Measurements from ENCODE around the gene MAGI3. TPM values are rescaled to one million over a fixed set of nuclear protein-coding genes. Genes with fewer than 3 reads are reported as not detected.

MAGI3 gene
- total and polyA plus RNA-seq, 2 donors (not counting 1 experiment from before 2014, with no cell fraction given) = 0.30 to 0.67 TPM

DNA sequence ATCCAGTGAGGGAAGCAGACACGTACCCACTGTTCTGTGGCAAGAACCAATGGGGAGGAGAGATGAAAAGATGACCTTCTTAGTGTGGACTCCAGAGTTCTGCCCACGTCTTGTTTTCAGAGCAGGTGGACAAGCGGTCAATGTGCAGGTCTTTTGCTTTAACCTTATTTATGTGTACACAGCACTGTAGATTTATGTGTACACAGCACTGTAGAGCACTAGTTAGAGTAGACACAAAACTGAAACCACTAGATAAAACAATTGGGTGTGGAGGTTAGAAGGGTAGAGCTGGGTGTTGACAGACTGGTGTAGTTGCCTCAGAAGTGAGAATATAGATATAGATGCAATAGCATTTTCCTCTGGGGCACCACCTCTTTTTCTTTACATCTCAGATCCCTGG lies 150.0 kb downstream of the MAGI3 start:
- Mint-ChIP-seq H3K4me1 (no peaks in the 10 kb centered on the region), H3K4me3 (no peak overlapping the region), H3K9me3 (ENCODE audit: insufficient read depth) (no peaks in the 10 kb centered on the region), H3K27ac (no peak overlapping the region), H3K27me3 (no peaks in the 10 kb centered on the region)
- no peaks in the 10 kb centered on the region for H3K4me1 ChIP-seq (ENCODE audit: control insufficient read depth in 2 of 2, insufficient read depth in 2 of 2, low read length in 2 of 2)
- H3K4me3 ChIP-seq (ENCODE audit: control extremely low read depth in 1 of 5, extremely low read depth in 1 of 5, insufficient read depth in 1 of 5, low read depth in 2 of 5, low read length in 4 of 5) = no peak overlapping the region
- ATAC-seq (ENCODE audit: low read depth) (no peak), DNase-seq (no peak)
- no peaks in the 10 kb centered on the region for H3K36me3 ChIP-seq (replicated peaks in 1 of 2; ENCODE audit: control extremely low read depth in 1 of 2, control insufficient read depth in 1 of 2, extremely low read depth in 1 of 2, insufficient read depth in 2 of 2, low read length in 1 of 2)
- ChIA-PET POLR2A (no interaction called here), CTCF (no interaction called here)
- H3K9me3 ChIP-seq (ENCODE audit: control extremely low read depth in 1 of 3, control insufficient read depth in 2 of 3, insufficient read depth in 1 of 3, low read length in 2 of 3) = no peaks in the 10 kb centered on the region
- no peak overlapping the region for H3K4me2 ChIP-seq (replicated peaks; ENCODE audit: low read depth, low read length, poor library complexity, severe bottlenecking)
- no CpG with 5 or more reads among the region's 3 CpGs for WGBS (ENCODE audit: insufficient coverage)
- TF ChIP-seq, protein P1, sequence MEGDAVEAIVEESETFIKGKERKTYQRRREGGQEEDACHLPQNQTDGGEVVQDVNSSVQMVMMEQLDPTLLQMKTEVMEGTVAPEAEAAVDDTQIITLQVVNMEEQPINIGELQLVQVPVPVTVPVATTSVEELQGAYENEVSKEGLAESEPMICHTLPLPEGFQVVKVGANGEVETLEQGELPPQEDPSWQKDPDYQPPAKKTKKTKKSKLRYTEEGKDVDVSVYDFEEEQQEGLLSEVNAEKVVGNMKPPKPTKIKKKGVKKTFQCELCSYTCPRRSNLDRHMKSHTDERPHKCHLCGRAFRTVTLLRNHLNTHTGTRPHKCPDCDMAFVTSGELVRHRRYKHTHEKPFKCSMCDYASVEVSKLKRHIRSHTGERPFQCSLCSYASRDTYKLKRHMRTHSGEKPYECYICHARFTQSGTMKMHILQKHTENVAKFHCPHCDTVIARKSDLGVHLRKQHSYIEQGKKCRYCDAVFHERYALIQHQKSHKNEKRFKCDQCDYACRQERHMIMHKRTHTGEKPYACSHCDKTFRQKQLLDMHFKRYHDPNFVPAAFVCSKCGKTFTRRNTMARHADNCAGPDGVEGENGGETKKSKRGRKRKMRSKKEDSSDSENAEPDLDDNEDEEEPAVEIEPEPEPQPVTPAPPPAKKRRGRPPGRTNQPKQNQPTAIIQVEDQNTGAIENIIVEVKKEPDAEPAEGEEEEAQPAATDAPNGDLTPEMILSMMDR (IDR thresholded peaks at IDR 0.05) = no peak
- TF ChIP-seq EZH2 (IDR thresholded peaks at IDR 0.05; ENCODE audit: borderline replicate concordance, insufficient read depth, low read depth, low read length, poor library complexity, severe bottlenecking) = no peak
- no peak overlapping the region for H2AFZ ChIP-seq (ENCODE audit: insufficient read depth, low read depth, low read length, poor library complexity, severe bottlenecking)
- H4K20me1 ChIP-seq (ENCODE audit: control insufficient read depth, insufficient read depth, low read length, poor library complexity, severe bottlenecking) = no peaks in the 10 kb centered on the region
- H3K27ac ChIP-seq (ENCODE audit: low read length in 2 of 2) = no peak overlapping the region
- H3K79me2 ChIP-seq (ENCODE audit: control insufficient read depth, insufficient read depth, low read length) = no peaks in the 10 kb centered on the region
- no peaks in the 10 kb centered on the region for H3K27me3 ChIP-seq (replicated peaks in 1 of 4; ENCODE audit: control extremely low read depth in 1 of 4, control insufficient read depth in 3 of 4, insufficient read depth in 4 of 4, low read length in 3 of 4)
- no peak overlapping the region for H3K9ac ChIP-seq (ENCODE audit: low read length)
- intact Hi-C loops (cut with micrococcal nuclease) = no loop called here

DNA sequence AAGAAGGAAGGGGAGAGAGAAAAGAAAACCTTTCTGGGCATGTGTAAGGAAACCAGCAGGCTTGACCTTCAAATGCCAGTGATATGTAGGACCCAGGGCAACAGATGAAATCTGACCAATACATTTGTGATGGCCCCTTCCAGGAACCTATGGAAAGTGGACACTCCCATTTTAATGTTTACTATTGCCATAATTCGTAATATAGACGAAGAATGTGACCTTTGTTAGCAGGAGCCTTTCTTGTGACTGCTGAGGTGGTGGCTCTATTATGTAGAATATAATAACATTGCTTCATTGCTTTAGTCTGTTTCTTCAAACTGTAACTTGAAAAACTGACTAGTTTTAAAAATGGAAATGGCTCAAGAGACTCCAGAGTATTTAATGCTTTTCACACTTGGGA lies 150.8 kb downstream of the MAGI3 start:
- ATAC-seq (ENCODE audit: low read depth) = no peak
- Histone ChIP-seq H3K9ac (ENCODE audit: low read length) (no peak overlapping the region), H3K4me2 (replicated peaks; ENCODE audit: low read depth, low read length, poor library complexity, severe bottlenecking) (no peak overlapping the region), H2AFZ (ENCODE audit: insufficient read depth, low read depth, low read length, poor library complexity, severe bottlenecking) (no peak overlapping the region), H3K27ac (ENCODE audit: low read length in 2 of 2) (no peak overlapping the region), H3K79me2 (ENCODE audit: control insufficient read depth, insufficient read depth, low read length) (no peaks in the 10 kb centered on the region), H4K20me1 (ENCODE audit: control insufficient read depth, insufficient read depth, low read length, poor library complexity, severe bottlenecking) (no peaks in the 10 kb centered on the region), H3K4me1 (ENCODE audit: control insufficient read depth in 2 of 2, insufficient read depth in 2 of 2, low read length in 2 of 2) (no peaks in the 10 kb centered on the region), H3K36me3 (replicated peaks in 1 of 2; ENCODE audit: control extremely low read depth in 1 of 2, control insufficient read depth in 1 of 2, extremely low read depth in 1 of 2, insufficient read depth in 2 of 2, low read length in 1 of 2) (no peaks in the 10 kb centered on the region), H3K9me3 (ENCODE audit: control extremely low read depth in 1 of 3, control insufficient read depth in 2 of 3, insufficient read depth in 1 of 3, low read length in 2 of 3) (no peaks in the 10 kb centered on the region), H3K27me3 (replicated peaks in 1 of 4; ENCODE audit: control extremely low read depth in 1 of 4, control insufficient read depth in 3 of 4, insufficient read depth in 4 of 4, low read length in 3 of 4) (no peaks in the 10 kb centered on the region), H3K4me3 (ENCODE audit: control extremely low read depth in 1 of 5, extremely low read depth in 1 of 5, insufficient read depth in 1 of 5, low read depth in 2 of 5, low read length in 4 of 5) (no peak overlapping the region)
- Mint-ChIP-seq H3K27ac (no peak overlapping the region), H3K4me1 (no peaks in the 10 kb centered on the region), H3K4me3 (no peak overlapping the region), H3K9me3 (ENCODE audit: insufficient read depth) (no peaks in the 10 kb centered on the region), H3K27me3 (no peaks in the 10 kb centered on the region)
- POLR2A ChIA-PET = no interaction called here
- intact Hi-C loops (cut with micrococcal nuclease) = no loop called here
- CTCF ChIA-PET = no interaction called here
- no CpG with 5 or more reads among the region's 2 CpGs for WGBS (ENCODE audit: insufficient coverage)
- no peak for DNase-seq
- no peak for TF ChIP-seq EZH2 (IDR thresholded peaks at IDR 0.05; ENCODE audit: borderline replicate concordance, insufficient read depth, low read depth, low read length, poor library complexity, severe bottlenecking)
- TF ChIP-seq, protein P1 (IDR thresholded peaks at IDR 0.05) = no peak

Measured in B cell (primary cell).